ENCODE data around the gene ZMIZ1. TPM values are rescaled to one million over a fixed set of nuclear protein-coding genes. Genes with fewer than 3 reads are reported as not detected.

ZMIZ1 gene
- total RNA-seq, 1 donor from 2014 or later, result 46.2 TPM

DNA sequence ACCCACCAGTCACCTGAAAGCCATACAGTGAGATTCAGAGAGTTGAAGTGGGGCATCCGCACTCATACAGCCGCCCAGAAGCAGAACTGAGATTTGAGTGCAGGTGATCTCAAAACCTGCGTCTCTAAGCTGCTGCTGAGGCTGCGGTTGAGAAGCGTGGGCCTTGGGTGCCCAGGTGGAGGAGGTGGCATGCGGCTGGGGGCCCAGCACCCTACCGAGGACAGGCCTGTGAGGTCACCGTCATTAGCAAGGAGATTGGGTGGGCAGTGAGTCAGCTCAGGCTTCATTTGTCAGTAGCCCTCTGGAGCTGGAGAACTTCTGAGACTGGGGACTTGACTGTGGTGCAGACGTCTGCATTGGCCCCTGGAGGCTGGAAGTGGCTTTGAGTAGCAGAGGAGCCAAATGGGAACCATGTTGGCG, 29.8 kb downstream of the ZMIZ1 start:
- Mint-ChIP-seq H3K4me1 (ENCODE audit: low read depth) (peaks cover 71% of the 10 kb centered on the region), H3K36me3 (ENCODE audit: low read depth) (no peaks in the 10 kb centered on the region), H3K4me3 (ENCODE audit: unreplicated experiment) (no peak overlapping the region), H3K9me3 (ENCODE audit: low read depth) (no peaks in the 10 kb centered on the region), H3K27me3 (ENCODE audit: low read depth) (no peaks in the 10 kb centered on the region), H3K27ac (ENCODE audit: unreplicated experiment) (no peak overlapping the region)
- no peak for DNase-seq (ENCODE audit: low spot score)
- TF ChIP-seq, protein P1, sequence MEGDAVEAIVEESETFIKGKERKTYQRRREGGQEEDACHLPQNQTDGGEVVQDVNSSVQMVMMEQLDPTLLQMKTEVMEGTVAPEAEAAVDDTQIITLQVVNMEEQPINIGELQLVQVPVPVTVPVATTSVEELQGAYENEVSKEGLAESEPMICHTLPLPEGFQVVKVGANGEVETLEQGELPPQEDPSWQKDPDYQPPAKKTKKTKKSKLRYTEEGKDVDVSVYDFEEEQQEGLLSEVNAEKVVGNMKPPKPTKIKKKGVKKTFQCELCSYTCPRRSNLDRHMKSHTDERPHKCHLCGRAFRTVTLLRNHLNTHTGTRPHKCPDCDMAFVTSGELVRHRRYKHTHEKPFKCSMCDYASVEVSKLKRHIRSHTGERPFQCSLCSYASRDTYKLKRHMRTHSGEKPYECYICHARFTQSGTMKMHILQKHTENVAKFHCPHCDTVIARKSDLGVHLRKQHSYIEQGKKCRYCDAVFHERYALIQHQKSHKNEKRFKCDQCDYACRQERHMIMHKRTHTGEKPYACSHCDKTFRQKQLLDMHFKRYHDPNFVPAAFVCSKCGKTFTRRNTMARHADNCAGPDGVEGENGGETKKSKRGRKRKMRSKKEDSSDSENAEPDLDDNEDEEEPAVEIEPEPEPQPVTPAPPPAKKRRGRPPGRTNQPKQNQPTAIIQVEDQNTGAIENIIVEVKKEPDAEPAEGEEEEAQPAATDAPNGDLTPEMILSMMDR (IDR thresholded peaks at IDR 0.05), result no peak

DNA sequence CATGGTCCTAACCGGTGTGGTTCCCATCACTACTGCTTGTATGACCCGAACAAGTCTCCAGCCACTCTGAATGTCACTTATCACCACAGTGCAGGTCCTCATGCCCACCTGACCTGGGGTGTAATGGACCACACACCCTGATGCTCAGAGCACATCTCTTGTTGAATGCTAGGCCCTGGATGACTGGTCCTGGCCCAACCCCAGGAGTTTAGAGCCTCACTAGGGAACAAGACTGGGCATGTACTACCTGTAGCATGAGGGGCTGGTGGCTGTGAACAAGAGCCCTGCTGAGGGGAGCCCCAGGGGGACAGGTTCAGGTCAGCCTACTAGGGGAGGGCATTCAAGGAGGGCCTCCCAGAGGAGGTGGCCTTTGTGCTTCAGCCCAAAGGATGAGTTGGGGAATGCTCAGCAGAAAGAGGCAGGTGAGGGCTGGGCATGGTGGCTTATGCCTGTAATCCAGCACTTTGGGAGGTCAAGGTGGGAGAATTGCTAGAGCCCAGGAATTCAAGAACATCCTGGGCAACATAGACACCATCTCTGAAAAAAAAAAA, 31.2 kb downstream of the ZMIZ1 start:
- H3K9me3 Mint-ChIP-seq (ENCODE audit: low read depth), result no peaks in the 10 kb centered on the region

DNA sequence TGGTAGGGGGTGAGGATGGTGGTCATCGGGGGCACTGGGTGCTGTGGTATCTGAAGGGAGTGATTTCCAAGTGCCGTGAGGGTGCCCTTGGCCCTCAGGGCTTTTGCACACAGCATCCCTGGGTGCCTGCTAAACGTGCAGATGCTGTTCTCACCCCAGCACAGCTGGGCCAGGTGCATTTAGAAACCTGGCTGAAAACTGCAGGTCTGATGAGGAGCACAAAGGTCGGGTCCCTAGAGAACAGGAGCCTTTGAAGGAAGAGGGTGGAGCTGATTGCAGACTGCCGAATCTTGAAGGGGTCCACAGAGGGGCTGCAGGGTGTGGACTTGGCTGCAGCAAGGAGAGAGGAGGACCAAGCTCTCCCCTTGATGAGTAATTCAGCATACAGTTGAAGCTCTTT, 32.0 kb downstream of the ZMIZ1 start:
- TF ChIP-seq, protein P1 (IDR thresholded peaks at IDR 0.05), result no peak
- Mint-ChIP-seq H3K9me3 (ENCODE audit: low read depth) (no peaks in the 10 kb centered on the region), H3K4me1 (ENCODE audit: low read depth) (peaks cover 75% of the 10 kb centered on the region), H3K27me3 (ENCODE audit: low read depth) (no peaks in the 10 kb centered on the region), H3K4me3 (ENCODE audit: unreplicated experiment) (no peak overlapping the region), H3K27ac (ENCODE audit: unreplicated experiment) (no peak overlapping the region), H3K36me3 (ENCODE audit: low read depth) (no peaks in the 10 kb centered on the region)
- DNase-seq (ENCODE audit: low spot score), result no peak

More for the DNA sequence above, 31.2 kb downstream of the ZMIZ1 start:
- H3K4me3 Mint-ChIP-seq (ENCODE audit: unreplicated experiment), result no peak overlapping the region
- peaks cover 73% of the 10 kb centered on the region for H3K4me1 Mint-ChIP-seq (ENCODE audit: low read depth)
- H3K27ac Mint-ChIP-seq (ENCODE audit: unreplicated experiment), result no peak overlapping the region
- no peaks in the 10 kb centered on the region for H3K36me3 Mint-ChIP-seq (ENCODE audit: low read depth)
- TF ChIP-seq, protein P1 (IDR thresholded peaks at IDR 0.05), result no peak
- DNase-seq (ENCODE audit: low spot score), result no peak
- no peaks in the 10 kb centered on the region for H3K27me3 Mint-ChIP-seq (ENCODE audit: low read depth)

DNA sequence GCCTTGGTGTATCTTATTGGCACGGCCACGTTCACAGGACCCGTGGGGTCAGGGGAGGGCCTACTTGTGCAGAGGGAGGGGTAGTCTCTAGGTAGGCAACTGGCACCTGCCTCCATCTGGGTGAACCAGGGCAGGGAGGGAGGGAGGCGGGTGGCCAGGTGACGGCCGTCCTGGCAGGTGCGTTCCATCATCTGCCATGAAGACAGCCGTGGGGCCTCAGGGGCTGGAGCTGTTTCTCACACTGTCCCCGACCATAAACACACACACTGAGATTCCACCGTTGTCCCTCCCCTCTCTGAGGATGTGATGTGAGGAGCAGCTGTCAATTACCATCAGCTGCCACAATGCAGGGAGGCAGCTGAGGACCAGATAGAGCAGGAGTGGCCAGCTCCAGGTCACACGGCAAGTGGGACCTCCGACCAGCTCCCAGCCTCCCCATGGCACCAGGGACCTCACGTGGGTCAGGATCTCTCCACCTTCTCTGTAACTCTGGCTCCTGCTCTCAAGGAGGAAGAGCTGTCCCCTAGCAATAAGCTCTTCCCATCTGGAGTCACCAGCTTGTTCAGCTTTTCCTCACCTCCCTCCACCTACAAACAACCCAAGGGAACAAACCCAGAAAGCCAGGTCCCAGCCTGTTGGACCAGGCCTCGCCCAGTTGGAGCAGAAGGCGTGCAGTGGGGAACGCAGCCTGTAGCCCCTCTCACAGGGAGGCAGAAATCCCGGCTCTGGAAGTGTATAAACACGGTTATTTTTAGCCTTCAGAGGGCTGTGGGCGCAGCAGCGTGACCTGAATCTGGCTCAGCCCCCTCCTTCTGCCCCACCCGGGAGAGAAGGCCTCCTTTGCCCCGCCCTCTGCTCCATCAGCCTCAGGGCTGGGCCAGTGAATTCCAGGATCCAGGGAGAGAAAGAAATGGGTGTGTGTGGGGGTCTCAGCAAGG, 33.1 kb downstream of the ZMIZ1 start:
- H3K4me3 Mint-ChIP-seq (ENCODE audit: unreplicated experiment), result no peak overlapping the region
- H3K4me1 Mint-ChIP-seq (ENCODE audit: low read depth), result peaks cover 69% of the 10 kb centered on the region
- TF ChIP-seq, protein P1 (IDR thresholded peaks at IDR 0.05), result no peak
- no peak for DNase-seq (ENCODE audit: low spot score)
- peak overlapping the region; percentile 93 for H3K27ac Mint-ChIP-seq (ENCODE audit: unreplicated experiment)
- no peaks in the 10 kb centered on the region for H3K36me3 Mint-ChIP-seq (ENCODE audit: low read depth)
- no peaks in the 10 kb centered on the region for H3K9me3 Mint-ChIP-seq (ENCODE audit: low read depth)
- H3K27me3 Mint-ChIP-seq (ENCODE audit: low read depth), result no peaks in the 10 kb centered on the region

DNA sequence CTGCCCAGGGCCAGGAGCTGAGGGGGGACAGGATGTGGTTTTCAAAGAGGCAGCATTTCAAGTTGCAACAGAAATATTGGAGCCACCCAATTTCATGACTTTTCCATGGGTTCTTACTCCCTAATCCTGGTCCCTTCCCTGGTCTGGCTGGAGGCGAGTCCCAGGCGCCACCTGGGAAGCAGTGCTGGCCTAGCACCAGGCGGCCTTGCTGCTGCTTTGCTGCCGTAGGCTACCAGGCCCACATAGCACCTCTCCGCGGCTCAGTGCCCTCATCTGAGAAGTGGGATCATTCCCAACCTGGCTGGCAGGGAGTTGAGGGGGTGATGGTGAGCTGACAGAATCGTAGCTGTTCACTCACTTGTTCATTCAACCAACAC, 33.7 kb downstream of the ZMIZ1 start:
- H3K4me1 Mint-ChIP-seq (ENCODE audit: low read depth), result peaks cover 65% of the 10 kb centered on the region
- H3K27ac Mint-ChIP-seq (ENCODE audit: unreplicated experiment), result peak overlapping the region; percentile 93
- DNase-seq (ENCODE audit: low spot score), result no peak
- H3K36me3 Mint-ChIP-seq (ENCODE audit: low read depth), result no peaks in the 10 kb centered on the region
- no peaks in the 10 kb centered on the region for H3K9me3 Mint-ChIP-seq (ENCODE audit: low read depth)
- no peak overlapping the region for H3K4me3 Mint-ChIP-seq (ENCODE audit: unreplicated experiment)
- no peaks in the 10 kb centered on the region for H3K27me3 Mint-ChIP-seq (ENCODE audit: low read depth)
- TF ChIP-seq, protein P1 (IDR thresholded peaks at IDR 0.05), result peak; percentile 27
